HL-60 (cell line): ENCODE measurements around the gene ANKRD31.

Source experiments
- GABPA ChIP-seq: IDR thresholded peaks from 2 replicates; pipeline ENCODE4 v1.6.1; 2012; ENCODE audit warnings: low read depth
- POLR2AphosphoS5 ChIP-seq: IDR thresholded peaks from 2 replicates; pipeline ENCODE4 v1.6.1; 2012; ENCODE audit warnings: low read depth
- SPI1 ChIP-seq: IDR thresholded peaks from 2 replicates; pipeline ENCODE4 v1.6.1; 2012; ENCODE audit warnings: low read depth, mild to moderate bottlenecking, borderline replicate concordance
- TF ChIP-seq, protein P1 (sequence below): IDR thresholded peaks from one replicate; pipeline ENCODE4 v1.5.1; 2011; ENCODE audit warnings: low read length, control low read depth, inconsistent platforms; ENCODE audit not compliant: insufficient read depth
- TF ChIP-seq, protein P2 (sequence below): IDR thresholded peaks from 2 replicates; pipeline ENCODE4 v1.6.1; 2012; ENCODE audit warnings: low read depth; ENCODE audit not compliant: insufficient replicate concordance

DNA sequence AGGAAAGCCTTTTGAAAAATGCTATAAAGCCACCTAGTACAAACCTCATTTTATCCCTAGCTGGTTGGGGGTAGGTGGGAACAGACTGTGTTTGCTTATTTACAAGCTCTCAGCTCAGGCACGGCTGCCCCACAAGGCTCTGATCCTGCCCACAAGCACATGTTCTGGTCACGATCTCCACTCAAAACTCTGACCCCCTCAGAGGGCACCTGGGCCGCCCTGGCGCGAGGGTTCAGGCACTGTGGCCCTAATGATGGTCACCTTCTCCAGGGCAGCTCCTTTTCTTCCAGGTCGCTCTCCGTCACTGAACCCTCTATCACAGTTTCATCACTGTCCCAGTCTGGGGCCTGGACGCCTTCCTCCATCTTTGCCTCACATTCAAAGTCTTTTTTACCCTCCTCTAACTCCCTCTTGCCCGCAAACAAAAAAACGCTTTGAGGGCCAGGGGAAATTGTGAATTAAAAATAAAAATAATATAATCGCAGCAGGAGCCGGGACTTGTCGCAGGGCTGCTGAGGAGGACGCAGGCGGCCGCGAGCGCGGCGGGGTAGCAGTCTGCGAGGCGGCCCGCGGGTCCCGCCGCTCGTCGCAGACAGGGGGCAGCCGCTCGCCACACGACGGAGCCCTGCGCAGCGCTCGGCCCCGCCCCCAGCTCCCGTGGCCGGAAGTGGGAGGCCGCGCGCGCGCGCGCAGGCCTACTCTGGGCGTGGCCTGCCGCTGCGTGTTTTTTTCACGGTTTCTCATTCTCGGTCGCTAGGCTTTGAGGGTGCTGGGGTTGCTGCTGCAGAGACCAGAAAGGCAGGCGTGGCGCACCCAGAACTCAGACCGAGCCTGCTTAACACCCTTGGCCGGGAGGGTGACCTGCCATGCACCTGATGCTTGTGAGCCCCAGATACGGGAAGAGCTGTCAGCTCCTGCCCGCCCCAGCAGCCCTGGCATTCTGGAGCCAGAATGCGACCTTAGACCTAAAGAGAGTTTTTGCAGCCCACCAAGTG is at the start of gene ANKRD31:
- TF ChIP-seq, protein P1, sequence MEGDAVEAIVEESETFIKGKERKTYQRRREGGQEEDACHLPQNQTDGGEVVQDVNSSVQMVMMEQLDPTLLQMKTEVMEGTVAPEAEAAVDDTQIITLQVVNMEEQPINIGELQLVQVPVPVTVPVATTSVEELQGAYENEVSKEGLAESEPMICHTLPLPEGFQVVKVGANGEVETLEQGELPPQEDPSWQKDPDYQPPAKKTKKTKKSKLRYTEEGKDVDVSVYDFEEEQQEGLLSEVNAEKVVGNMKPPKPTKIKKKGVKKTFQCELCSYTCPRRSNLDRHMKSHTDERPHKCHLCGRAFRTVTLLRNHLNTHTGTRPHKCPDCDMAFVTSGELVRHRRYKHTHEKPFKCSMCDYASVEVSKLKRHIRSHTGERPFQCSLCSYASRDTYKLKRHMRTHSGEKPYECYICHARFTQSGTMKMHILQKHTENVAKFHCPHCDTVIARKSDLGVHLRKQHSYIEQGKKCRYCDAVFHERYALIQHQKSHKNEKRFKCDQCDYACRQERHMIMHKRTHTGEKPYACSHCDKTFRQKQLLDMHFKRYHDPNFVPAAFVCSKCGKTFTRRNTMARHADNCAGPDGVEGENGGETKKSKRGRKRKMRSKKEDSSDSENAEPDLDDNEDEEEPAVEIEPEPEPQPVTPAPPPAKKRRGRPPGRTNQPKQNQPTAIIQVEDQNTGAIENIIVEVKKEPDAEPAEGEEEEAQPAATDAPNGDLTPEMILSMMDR = peak; percentile 1
- TF ChIP-seq GABPA (no peak), POLR2AphosphoS5 (no peak), SPI1 (no peak)
- TF ChIP-seq, protein P2, sequence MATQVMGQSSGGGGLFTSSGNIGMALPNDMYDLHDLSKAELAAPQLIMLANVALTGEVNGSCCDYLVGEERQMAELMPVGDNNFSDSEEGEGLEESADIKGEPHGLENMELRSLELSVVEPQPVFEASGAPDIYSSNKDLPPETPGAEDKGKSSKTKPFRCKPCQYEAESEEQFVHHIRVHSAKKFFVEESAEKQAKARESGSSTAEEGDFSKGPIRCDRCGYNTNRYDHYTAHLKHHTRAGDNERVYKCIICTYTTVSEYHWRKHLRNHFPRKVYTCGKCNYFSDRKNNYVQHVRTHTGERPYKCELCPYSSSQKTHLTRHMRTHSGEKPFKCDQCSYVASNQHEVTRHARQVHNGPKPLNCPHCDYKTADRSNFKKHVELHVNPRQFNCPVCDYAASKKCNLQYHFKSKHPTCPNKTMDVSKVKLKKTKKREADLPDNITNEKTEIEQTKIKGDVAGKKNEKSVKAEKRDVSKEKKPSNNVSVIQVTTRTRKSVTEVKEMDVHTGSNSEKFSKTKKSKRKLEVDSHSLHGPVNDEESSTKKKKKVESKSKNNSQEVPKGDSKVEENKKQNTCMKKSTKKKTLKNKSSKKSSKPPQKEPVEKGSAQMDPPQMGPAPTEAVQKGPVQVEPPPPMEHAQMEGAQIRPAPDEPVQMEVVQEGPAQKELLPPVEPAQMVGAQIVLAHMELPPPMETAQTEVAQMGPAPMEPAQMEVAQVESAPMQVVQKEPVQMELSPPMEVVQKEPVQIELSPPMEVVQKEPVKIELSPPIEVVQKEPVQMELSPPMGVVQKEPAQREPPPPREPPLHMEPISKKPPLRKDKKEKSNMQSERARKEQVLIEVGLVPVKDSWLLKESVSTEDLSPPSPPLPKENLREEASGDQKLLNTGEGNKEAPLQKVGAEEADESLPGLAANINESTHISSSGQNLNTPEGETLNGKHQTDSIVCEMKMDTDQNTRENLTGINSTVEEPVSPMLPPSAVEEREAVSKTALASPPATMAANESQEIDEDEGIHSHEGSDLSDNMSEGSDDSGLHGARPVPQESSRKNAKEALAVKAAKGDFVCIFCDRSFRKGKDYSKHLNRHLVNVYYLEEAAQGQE = no peak
